SKM-1 treated with dmso at 0.1 percent for 144 hours (cell line): Measurements from ENCODE around the gene ZNF660.
"Not testable (repeated sequence)": the region's sequence is repeated elsewhere in the genome, so short reads cannot be mapped to it uniquely, and the experiment has no call there.

ENCODE experiments used
- DNase-seq: peaks from one replicate; lab custom pipeline; 2025; ENCODE audit not compliant: unreplicated experiment; lab: John Stamatoyannopoulos, UW

ZNF660 gene

DNA sequence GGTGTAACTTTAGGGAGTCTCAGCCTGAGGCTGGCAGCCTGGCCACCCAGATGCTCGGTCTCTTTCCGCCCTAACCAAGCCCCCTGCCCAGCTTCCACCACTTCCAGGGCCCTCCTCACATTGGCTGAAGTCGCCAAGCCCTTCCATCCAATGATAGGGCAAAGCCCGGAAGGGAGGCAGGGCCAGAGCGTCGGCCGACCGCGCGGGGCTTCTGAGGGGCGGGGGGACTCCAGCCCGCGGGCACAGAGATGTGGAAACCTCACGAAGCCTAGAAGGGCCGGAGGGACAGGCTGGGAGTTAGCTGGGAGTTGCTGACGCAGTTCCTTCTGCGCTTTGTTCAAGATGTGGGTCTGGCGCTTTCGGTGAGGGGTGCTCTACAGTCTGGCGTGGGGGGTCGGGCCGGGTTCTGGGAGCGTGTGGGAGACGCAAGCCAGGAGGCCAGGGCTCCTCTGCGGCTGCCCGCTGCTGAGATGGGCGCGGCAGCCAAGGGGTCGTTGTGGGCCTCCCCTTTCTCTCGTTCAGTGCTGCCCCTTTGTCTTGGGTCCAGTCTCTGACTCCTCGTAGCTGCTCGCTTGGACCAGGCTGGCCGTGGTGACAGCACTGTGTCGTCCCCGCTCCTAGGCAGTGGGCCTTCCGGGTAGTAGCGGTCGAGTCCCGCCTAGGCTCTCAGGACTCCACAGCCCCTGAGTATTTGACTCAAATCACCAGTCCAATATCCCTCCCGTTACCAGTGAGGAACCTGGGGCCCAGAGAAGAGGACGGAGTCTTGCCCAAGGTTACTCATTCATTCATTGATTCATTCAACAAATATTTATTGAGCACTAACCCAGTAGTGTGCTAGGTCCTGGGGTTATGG, at the start of gene ZNF660:
Gene ZNF660 (plus strand): TSS at position 319 of the 856 bp plus-strand sequence. CDS start 9,230 bp downstream, outside the sequence.
- no peak for DNase-seq

DNA sequence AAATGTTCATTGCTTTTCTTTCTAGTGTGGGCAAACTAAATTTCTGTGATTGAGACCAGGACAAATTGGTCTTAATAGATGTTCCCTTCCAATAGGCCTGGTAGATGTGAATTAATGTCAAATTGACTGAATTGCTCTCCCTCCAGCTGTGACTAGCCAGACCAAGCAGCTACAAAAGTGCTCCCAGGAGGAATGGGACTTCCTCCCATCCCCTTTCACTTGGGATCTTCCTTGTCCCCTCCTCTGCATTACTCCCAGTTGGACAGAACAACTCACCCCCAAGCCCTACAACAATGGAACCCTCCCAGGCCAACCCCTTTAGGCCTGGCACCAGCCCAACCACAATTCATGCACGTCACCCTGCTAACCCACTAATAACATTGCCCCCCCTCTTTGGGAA, 49.4 kb upstream of the ZNF660 start:
- no peak for DNase-seq

GRCh38 chr3:44544811-44545210, 40.0 kb upstream of the ZNF660 start:
- DNase-seq: not testable (repeated sequence)

DNA sequence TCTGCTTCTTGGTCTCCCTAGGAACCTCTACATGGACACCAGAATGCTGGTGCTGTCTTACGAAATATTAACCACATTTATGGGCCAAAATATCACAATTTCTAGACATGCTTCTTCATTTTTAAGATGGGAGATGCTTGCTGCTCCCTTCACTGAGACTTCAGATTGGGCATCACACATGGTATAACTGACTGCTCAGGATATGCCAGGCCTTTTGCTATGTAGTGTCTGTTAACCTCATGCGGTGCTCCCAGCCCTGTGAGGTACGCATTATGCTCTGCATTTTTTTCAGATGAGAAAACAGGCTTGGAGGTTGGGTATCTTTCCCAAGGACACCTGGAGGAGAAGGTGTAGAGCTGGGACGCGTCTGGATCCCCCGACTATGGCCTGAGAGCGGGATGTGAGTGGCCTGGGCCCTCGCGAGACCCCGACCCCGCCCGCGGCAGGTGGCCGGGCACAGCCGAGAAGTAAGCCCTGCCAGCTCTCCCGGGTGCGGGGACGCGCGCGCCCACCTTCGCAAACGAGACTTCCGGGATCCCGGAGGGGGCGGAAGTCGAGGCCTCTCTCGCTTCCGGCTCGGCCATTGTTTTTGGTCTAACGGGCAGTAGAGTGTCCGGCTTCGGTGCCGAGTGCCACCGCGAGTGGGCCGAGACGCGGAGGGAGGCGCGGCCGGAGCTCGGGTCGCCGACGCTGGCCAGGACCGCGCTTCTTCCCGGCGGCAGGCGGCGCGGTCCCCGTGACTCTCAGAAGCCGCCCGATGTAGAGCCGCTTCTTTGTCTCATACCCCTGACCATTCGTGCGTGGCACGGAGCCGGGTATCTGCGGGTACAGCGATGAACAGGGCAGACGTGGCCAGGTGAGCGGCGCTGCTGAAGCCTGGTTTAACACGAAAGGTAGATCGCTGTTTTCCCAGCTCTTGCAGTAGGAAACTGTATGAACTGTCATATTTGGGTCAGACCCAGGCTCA, 29.9 kb upstream of the ZNF660 start, which contains the start of gene ZKSCAN7:
Gene ZKSCAN7 (plus strand): TSS at position 568 of the 967 bp plus-strand sequence. CDS start 1,855 bp downstream, outside the sequence.
- no peak for DNase-seq

- no peak for DNase-seq
Observed at GRCh38 chr3:44555723-44556122, 29.0 kb upstream of the ZNF660 start.

- DNase-seq: no peak
Observed at GRCh38 chr3:44557074-44557473, 27.7 kb upstream of the ZNF660 start.

- peak; percentile 16 for DNase-seq
Observed at GRCh38 chr3:44561076-44561475, 23.7 kb upstream of the ZNF660 start.

DNA sequence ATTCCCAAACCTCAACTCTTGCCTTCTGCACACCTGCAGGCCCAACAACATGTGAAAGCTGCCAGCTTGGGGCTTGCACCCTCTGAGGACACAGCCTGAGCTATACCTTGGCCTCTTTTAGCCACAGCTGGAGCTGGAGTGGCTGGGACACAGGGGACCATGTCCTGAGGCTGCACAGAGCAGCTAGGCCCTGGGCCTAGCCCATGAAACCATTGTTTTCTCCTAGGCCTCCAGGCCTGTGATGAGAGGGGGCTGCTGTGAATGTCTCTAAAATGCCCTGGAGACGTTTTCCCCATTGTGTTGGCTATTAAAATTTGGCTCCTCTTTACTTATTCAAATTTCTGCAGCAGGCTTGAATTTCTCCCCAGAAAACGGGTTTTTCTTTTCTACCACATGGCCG, 22.6 kb upstream of the ZNF660 start:
- DNase-seq: no peak

DNA sequence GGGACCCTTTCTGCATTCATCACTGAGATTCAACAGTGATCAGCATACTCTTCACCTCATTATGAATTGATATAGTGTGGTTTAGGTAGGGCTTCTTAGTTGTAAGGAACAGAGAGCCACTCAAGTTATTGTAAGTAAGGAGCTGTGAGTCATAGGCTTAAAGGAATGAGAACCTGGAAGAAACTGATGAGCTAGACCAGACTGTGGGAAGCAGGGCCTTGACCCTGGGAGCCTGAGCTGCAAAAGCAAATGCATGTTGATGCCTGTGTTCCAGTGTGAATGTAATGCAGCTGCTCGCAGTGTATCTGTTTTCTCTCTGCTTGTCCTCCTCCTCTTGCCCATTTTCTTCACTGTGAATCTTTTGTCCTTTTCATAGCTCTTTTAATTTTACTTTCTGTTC, 16.2 kb upstream of the ZNF660 start:
- no peak for DNase-seq

GRCh38 chr3:44571024-44571423, 13.7 kb upstream of the ZNF660 start:
- no peak for DNase-seq

GRCh38 chr3:44576613-44577012, 8.2 kb upstream of the ZNF660 start:
- no peak for DNase-seq

DNA sequence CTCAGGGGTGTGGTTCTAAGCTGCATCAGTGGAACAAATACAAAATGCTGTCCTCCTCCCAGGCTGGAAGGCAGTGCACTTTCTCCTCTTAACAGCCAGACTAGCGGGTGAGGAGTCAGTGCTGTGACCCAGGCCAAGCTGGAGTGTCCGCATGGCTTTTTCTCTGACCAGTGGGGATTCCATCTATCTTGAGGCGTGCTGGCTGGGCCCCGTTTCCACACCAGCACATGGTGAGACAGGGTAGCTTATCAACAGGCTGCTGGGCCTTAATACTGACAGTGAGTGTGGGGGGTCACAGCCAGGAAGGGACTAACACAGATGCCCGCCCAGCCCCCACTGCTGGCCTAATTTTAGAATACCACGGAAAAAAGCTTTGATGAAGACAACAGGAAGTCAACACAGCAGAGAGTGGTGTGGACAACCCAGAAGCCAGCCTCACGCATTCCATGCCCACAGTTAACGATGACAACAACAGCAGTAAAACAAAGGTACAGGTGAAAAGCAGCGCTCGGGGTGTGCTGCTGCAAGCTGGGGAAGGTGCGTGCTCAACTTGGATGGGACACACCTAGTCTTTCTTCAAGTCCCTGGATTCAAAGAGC, 7.3 kb upstream of the ZNF660 start:
- DNase-seq: not testable (repeated sequence)

DNA sequence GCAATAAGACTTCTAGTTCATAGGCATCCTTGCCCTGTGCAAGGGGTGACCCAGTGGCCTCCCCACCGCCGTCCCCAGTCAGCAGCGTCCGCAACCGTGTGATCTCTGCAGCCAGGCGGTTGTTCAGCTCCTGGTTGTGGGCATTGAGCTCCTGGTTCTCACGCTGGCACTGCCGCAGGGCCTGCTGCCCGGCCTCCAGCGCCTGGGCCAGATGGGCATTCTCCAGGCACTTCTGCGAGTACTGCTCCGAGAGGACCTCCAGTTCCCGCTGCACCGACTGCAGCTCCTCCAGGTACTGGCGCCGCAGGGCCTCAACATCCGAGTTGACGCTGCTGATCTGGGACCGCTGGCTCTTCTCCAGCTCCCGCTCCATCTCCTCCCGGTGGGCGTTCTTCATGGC, 6.4 kb upstream of the ZNF660 start:
- not testable (repeated sequence) for DNase-seq

- DNase-seq: not testable (repeated sequence)
Observed at GRCh38 chr3:44578924-44579515, 5.7 kb upstream of the ZNF660 start.

DNA sequence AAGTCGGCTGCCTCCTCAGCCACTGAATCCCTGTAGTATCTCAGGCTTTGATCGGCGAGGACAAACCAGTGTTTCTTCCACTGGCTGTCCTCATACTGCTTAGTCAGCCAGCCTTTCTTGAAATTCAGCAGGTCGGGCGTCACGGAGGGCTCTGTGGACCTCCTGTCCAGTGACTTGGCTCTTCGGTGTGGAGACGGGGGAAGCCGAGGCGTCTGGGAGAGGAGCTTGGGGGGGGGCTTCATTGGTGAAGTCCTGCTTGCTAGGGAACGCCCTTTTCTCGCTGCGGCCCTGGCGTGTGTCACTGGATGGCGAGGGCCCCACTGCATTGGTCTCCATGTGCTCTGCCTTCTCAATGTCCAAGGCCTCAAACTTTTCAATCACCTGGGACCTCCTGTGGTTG, 5.0 kb upstream of the ZNF660 start:
- not testable (repeated sequence) for DNase-seq

DNA sequence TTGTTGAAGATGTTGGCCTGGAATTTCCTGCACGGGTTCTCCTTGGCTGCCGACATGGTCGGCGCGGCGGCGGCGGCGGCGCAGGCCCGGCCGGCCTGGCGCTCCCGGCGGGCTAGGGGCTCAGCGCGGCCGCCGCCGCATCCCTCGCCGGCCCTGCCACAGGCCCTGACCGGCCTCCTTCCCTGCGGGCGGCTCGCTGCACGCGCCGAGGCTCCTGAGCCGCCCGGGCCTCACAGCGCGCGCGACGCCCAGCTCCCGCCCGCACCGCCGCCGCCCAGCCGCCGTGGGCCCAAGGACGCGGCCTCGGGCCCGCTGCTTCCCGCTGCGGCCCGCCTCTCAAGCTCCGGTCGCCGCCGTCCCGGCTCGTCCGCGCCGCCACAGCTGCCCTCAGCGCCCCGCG, 3.8 kb upstream of the ZNF660 start:
- not testable (repeated sequence) for DNase-seq

DNA sequence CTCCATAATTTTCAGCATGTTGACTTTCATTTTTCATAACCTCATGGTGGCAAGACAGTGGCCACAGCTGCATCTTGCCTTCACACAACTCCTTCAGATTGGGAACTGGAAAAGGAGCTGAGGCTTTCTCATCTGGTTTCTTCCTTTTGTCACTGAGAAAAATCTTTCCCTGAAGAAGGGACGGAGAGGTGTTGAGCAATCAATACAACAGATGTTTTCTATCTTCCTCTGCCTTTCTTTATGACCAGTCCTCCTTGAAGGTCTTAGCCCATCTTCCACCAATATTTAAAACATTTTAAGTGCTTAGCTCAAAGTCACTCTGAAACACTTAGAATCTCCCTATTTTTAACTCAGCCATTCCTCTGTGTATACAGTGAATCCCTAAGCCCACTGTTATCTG, 11.9 kb downstream of the ZNF660 start:
- DNase-seq: no peak

DNA sequence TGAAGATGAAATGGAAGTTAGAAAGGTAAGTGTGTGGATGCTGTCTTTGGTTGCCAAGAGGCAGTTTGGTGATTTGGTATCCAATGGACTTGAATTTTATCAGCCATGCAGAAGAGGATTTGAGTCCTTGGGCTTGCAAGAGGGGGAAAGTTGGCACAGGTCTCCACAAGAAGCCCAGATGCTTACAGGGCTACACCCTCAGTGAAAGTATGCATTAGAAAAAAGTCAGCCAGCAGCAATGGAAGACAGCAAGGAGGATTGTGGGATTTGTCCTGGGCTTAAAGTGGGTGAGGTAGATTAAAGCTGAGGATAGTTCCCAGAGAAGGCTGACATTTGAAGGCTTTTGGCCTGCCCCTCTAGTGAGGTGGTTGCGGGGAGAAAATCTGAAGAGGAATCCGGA, 17.0 kb downstream of the ZNF660 start:
- DNase-seq: no peak

DNA sequence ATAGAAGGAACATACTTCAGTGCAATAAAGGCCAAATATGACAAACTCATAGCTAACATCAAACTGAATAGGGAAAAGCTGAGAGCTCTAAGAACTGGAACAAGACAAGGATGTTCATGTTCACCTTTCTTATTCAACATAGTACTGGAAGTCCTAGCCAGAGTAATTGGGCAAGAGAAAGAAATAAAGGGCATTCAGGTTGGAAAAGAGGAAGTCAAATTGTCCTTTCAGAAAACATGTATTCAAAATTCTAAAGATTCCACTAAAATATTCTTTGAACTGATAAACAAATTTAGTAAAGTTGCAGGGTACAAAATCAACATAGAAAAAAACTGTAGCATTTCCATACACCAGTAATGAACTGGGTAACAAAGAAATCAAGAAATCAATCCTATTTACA, 27.9 kb downstream of the ZNF660 start:
- DNase-seq: no peak

DNA sequence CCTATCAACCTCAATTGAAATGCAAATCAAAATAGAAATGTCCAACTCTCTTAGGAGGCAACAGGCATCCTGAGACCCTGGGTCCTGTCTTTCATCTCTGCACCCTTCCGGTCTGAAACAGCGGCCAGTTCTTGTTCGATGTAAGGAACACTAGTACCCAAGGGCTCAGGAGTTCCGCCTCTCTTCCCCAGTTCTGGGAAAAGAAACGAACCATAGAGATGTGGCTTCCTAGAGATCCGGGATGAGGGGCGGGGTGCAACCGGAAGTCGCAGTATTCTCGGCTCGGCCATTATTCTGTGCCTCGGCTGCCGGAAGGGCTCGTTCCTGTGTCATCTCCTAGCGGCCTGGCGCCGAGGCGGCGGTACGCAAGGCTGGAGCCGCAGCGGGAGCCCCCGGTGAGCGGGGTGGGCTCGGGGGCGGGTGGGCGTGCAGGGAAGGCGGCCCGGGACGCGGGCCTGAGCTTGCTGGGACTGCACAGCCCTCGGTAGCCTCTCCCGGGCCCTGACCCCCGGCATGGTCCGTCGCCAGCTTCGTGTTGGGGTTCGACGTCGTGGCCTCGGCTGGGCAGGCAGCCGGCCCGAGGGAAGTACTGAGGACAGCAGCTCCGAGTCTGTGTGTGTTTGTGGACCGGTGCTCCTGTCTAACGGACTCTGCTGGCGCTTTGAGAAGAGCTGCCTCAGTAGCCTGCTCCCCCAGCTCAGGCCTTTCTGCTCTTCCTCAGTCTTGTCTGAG, 40.2 kb downstream of the ZNF660 start, which contains the start of gene ZNF197:
Gene ZNF197 (plus strand): TSS at position 288 of the 732 bp plus-strand sequence. CDS start 4,119 bp downstream, outside the sequence.
- peak; percentile 64 for DNase-seq
